A549 (cell line): Measurements from ENCODE around the gene SKIC8. TPM values are rescaled to one million over a fixed set of nuclear protein-coding genes. Genes with fewer than 3 reads are reported as not detected.

ENCODE experiments used
- ATAC-seq, 2 experiments: fragments of 200-7000 bp in 1 of 2; fragments of >200 bp in 1 of 2; cut with Nextera tagmentation in 1 of 2; cut with Tn5 transposase in 1 of 2; 3 replicates each; pipeline versions ENCODE4 v1.8.0 to v1.9.1; 2018 to 2020; ENCODE audit warnings: mild to moderate bottlenecking in 1 of 2, moderate library complexity in 1 of 2
- CTCF ChIA-PET: fragments of 300-600 bp; sonication (Branson Sonifier 250); formaldehyde crosslinking; extraction: SDS; loops from one replicate; lab custom pipeline; 2021; ENCODE audit warnings: antibody characterized with exemption, inconsistent platforms; lab: Yijun Ruan, JAX
- POLR2A ChIA-PET: fragments of 350-600 bp; formaldehyde crosslinking; extraction: SDS; loops from one replicate; lab custom pipeline; 2021; ENCODE audit warnings: antibody characterized with exemption, inconsistent platforms; lab: Yijun Ruan, JAX
- DNase-seq, 2 experiments: peaks; one replicate each; pipeline versions ENCODE4 v3.0.0 to v3.0.0-alpha.2; 2011 to 2016; ENCODE audit warnings: low read depth in 1 of 2, low spot score in 1 of 2
- FAIRE-seq: peaks from 2 replicates; lab custom pipeline; 2011; peaks lifted over from hg19 to GRCh38; lab: Jason Lieb, UNC
- H3K27ac ChIP-seq, 2 experiments: fragments of >200 bp; sonication (Bioruptor Twin); formaldehyde crosslinking; 3 replicates each; pipeline ENCODE4 v1.5.1; 2016 to 2017
- H3K4me1 ChIP-seq: fragments of >200 bp; sonication (Bioruptor Twin); formaldehyde crosslinking; 3 replicates; pipeline ENCODE4 v1.6.1; 2016
- H3K4me2 ChIP-seq: fragments of >200 bp; sonication (Bioruptor Twin); formaldehyde crosslinking; 3 replicates; pipeline ENCODE4 v1.6.1; 2016
- H3K4me3 ChIP-seq: fragments of >200 bp; sonication (Bioruptor Twin); formaldehyde crosslinking; 3 replicates; pipeline ENCODE4 v1.5.1; 2016
- H3K9me3 ChIP-seq: fragments of >200 bp; sonication (Bioruptor Twin); formaldehyde crosslinking; 3 replicates; pipeline ENCODE4 v1.6.1; 2016
- ATOH8 ChIP-seq: fragments of 250-450 bp; sonication (Bioruptor Pico); IDR thresholded peaks from 2 replicates; pipeline ENCODE4 v1.5.0; 2020; ENCODE audit warnings: low read depth, mild to moderate bottlenecking, moderate library complexity
- BCL3 ChIP-seq: fragments of >200 bp; sonication (Bioruptor Twin); formaldehyde crosslinking; IDR thresholded peaks from 3 replicates; pipeline ENCODE4 v1.6.1; 2016
- BHLHE40 ChIP-seq: IDR thresholded peaks from 2 replicates; pipeline ENCODE4 v1.6.1; 2012; ENCODE audit warnings: low read depth, low read length, inconsistent platforms
- CEBPB ChIP-seq, 2 experiments: fragments of >200 bp in 1 of 2; sonication (Bioruptor Twin) in 1 of 2; formaldehyde crosslinking in 1 of 2; IDR thresholded peaks; 2 replicates each; pipeline ENCODE4 v1.6.1; 2012 to 2016
- FOSB ChIP-seq: fragments of 250-450 bp; sonication (Bioruptor Pico); IDR thresholded peaks from 2 replicates; pipeline ENCODE4 v1.5.0; 2020; ENCODE audit warnings: mild to moderate bottlenecking, moderate library complexity
- GATA3 ChIP-seq: IDR thresholded peaks from 2 replicates; pipeline ENCODE4 v1.6.1; 2012; ENCODE audit warnings: borderline replicate concordance
- HEYL ChIP-seq: fragments of 250-450 bp; sonication (Bioruptor Pico); IDR thresholded peaks from 2 replicates; pipeline ENCODE4 v1.8.0; 2021; ENCODE audit warnings: mild to moderate bottlenecking, moderate library complexity
- HOXA7 ChIP-seq: fragments of 250-450 bp; sonication (Bioruptor Pico); IDR thresholded peaks from 2 replicates; pipeline ENCODE4 v1.5.0; 2020; ENCODE audit warnings: mild to moderate bottlenecking, moderate library complexity
- JUN ChIP-seq, 2 experiments: fragments of >200 bp; sonication (Bioruptor Twin); formaldehyde crosslinking; IDR thresholded peaks; 2 replicates in 1 of 2; 3 replicates in 1 of 2; pipeline ENCODE4 v1.6.1; 2016 to 2017
- JUNB ChIP-seq: fragments of >200 bp; sonication (Bioruptor Twin); formaldehyde crosslinking; IDR thresholded peaks from 2 replicates; pipeline ENCODE4 v1.6.1; 2016
- NR3C1 ChIP-seq: fragments of >200 bp; sonication (Bioruptor Twin); formaldehyde crosslinking; IDR thresholded peaks from 3 replicates; pipeline ENCODE4 v1.6.1; 2017
- PBX3 ChIP-seq: IDR thresholded peaks from 2 replicates; pipeline ENCODE4 v1.6.1; 2012
- PHF8 ChIP-seq: fragments of 200-600 bp; sonication (generic); IDR thresholded peaks from 2 replicates; pipeline ENCODE4 v1.6.1; 2016; ENCODE audit warnings: low read depth, mild to moderate bottlenecking, antibody characterized with exemption, moderate library complexity, borderline replicate concordance
- RAD21 ChIP-seq, 2 experiments: fragments of >200 bp in 1 of 2; sonication (Bioruptor Twin) in 1 of 2; formaldehyde crosslinking in 1 of 2; IDR thresholded peaks in 1 of 2; conservative IDR thresholded peaks in 1 of 2; 2 replicates in 1 of 2; 3 replicates in 1 of 2; pipeline ENCODE4 v1.6.1; 2012 to 2018; ENCODE audit warnings: inconsistent platforms in 1 of 2
- REST ChIP-seq: fragments of 200-600 bp; sonication (generic); IDR thresholded peaks from 2 replicates; pipeline ENCODE4 v1.6.1; 2016; ENCODE audit warnings: antibody characterized with exemption, mild to moderate bottlenecking, moderate library complexity
- RNF2 ChIP-seq: fragments of 200-600 bp; sonication (generic); IDR thresholded peaks from 2 replicates; pipeline ENCODE4 v1.6.1; 2016; ENCODE audit warnings: low read depth, mild to moderate bottlenecking, antibody characterized with exemption, moderate library complexity, borderline replicate concordance
- SMC3 ChIP-seq: fragments of >200 bp; sonication (Bioruptor Twin); formaldehyde crosslinking; IDR thresholded peaks from 3 replicates; pipeline ENCODE4 v1.6.1; 2018; ENCODE audit warnings: inconsistent platforms
- TP53 ChIP-seq: fragments of 250-450 bp; sonication (Bioruptor Pico); IDR thresholded peaks from 2 replicates; pipeline ENCODE4 v1.5.0; 2021; ENCODE audit warnings: mild to moderate bottlenecking, moderate library complexity
- ZFP36 ChIP-seq: fragments of 450-650 bp; IDR thresholded peaks from 2 replicates; pipeline ENCODE4 v1.6.1; 2014; ENCODE audit warnings: borderline replicate concordance; ENCODE audit not compliant: partially characterized antibody
- ZSCAN20 ChIP-seq: fragments of 250-450 bp; sonication (Bioruptor Pico); IDR thresholded peaks from 2 replicates; pipeline ENCODE4 v1.8.0; 2022; ENCODE audit warnings: mild to moderate bottlenecking, moderate library complexity
- WGBS: methylation state at CpG from one replicate; pipeline ENCODE4 v1.1.6; 2017; ENCODE audit errors: missing lambda C conversion rate; 5-methylcytosine and 5-hydroxymethylcytosine counted together
- polyA plus RNA-seq, 4 experiments: library from polyadenylated mRNA; depleted of rRNA in 3 of 4; stranded (reverse); fragments of >200 nt; fragmentation: RNase III in 1 of 4; extraction: RNeasy Plus Mini Kit Qiagen cat#74134 plus additional on column Dnase treatment in 1 of 4; gene quantifications; 2 replicates in 3 of 4; 3 replicates in 1 of 4; pipeline ENCODE4 v1.2.3, GENCODE V29; 2011 to 2017

SKIC8 gene
- polyA plus RNA-seq, 2 of the 4 experiments (the other 2 are of a cell fraction), result 143 to 177 TPM

- Histone ChIP-seq H3K27ac (no peak overlapping the region), H3K4me1 (peaks cover 5% of the 10 kb centered on the region; the same call in 1 of the 3 replicates), H3K9me3 (no peaks in the 10 kb centered on the region), H3K4me3 (no peak overlapping the region), H3K4me2 (no peak overlapping the region)
- no peak for DNase-seq
- no peak for ATAC-seq
- FAIRE-seq, result no peak
- ChIA-PET POLR2A (no interaction called here), CTCF (interaction anchor here (2.0 kb wide), 1 partner anchor 87 kb away, joined by 4 read pairs; no protein-coding TSS in a partner anchor)
- TF ChIP-seq PHF8, result no peak
- no peak for TF ChIP-seq CEBPB (IDR thresholded peaks at IDR 0.05)
- no peak for TF ChIP-seq SMC3
- no peak for TF ChIP-seq ATOH8 (CRISPR knock-in tag)
- TF ChIP-seq HOXA7, result no peak
- WGBS, result 60% methylated on average over 3 of the region's 3 CpGs
These were observed 35.4 kb upstream of the SKIC8 start for GRCh38 chr15:78334845-78335244.

GRCh38 chr15:78329625-78330024, 30.2 kb upstream of the SKIC8 start:
- H3K9me3 ChIP-seq, result no peaks in the 10 kb centered on the region
- H3K4me3 ChIP-seq, result no peak overlapping the region
- ATAC-seq, result no peak
- H3K4me2 ChIP-seq, result no peak overlapping the region
- POLR2A ChIA-PET, result no interaction called here
- no peaks in the 10 kb centered on the region for H3K4me1 ChIP-seq
- 25% methylated on average over 4 of the region's 4 CpGs for WGBS
- CTCF ChIA-PET, result interaction anchor here (1.3 to 3.9 kb wide), 4 partner anchors 10 to 92 kb away, joined by 4 to 15 read pairs (median 6); partner anchors contain the start of gene CRABP1
- DNase-seq, result no peak
- TF ChIP-seq BCL3 (no peak), HOXA7 (no peak), ATOH8 (CRISPR knock-in tag) (no peak), NR3C1 (no peak), SMC3 (no peak), GATA3 (no peak)
- no peak overlapping the region for H3K27ac ChIP-seq
- FAIRE-seq, result no peak

- ChIA-PET POLR2A (no interaction called here), CTCF (interaction anchor here (0.7 to 15.9 kb wide), 5 partner anchors 10 to 95 kb away, joined by 3 to 169 read pairs (median 4); no protein-coding TSS in a partner anchor)
- 47% methylated on average over 1 of the region's 1 CpG for WGBS
- Histone ChIP-seq H3K4me2 (no peak overlapping the region), H3K4me3 (no peak overlapping the region), H3K9me3 (no peaks in the 10 kb centered on the region), H3K4me1 (peaks cover 2% of the 10 kb centered on the region; the same call in 1 of the 3 replicates), H3K27ac (no peak overlapping the region)
- DNase-seq (no peak), FAIRE-seq (no peak), ATAC-seq (no peak)
- TF ChIP-seq RAD21 (conservative IDR thresholded peaks at IDR 0.05 in 1 of 2, IDR thresholded peaks at IDR 0.05 in 1 of 2) (no peak), PHF8 (no peak), FOSB (CRISPR knock-in tag) (no peak)
These were observed 28.1 kb upstream of the SKIC8 start for GRCh38 chr15:78327466-78327865.

- WGBS, result 63% methylated on average over 6 of the region's 7 CpGs
- TF ChIP-seq ZSCAN20 (CRISPR knock-in tag), result no peak
- no peak for TF ChIP-seq RNF2
- no peak for TF ChIP-seq HEYL (CRISPR knock-in tag)
- no peak for TF ChIP-seq PBX3
- TF ChIP-seq JUNB, result no peak
- TF ChIP-seq TP53 (CRISPR knock-in tag), result no peak
- no peak for TF ChIP-seq REST
- TF ChIP-seq BHLHE40, result no peak
- no peak for TF ChIP-seq NR3C1
- TF ChIP-seq JUN (IDR thresholded peaks at IDR 0.05), result no peak
- no peak for TF ChIP-seq ZFP36
- no peak for TF ChIP-seq HOXA7
These were observed 25.9 kb upstream of the SKIC8 start for GRCh38 chr15:78325092-78325843.

More at GRCh38 chr15:78325092-78325843, 25.9 kb upstream of the SKIC8 start:
- ChIA-PET CTCF (interaction anchor here (0.8 to 15.9 kb wide), 5 partner anchors 18 to 426 kb away, joined by 3 to 169 read pairs (median 3); no protein-coding TSS in a partner anchor), POLR2A (no interaction called here)
- peaks cover 8% of the 10 kb centered on the region; the same call in 1 of the 3 replicates for H3K4me1 ChIP-seq
- DNase-seq, result no peak
- no peak overlapping the region for H3K27ac ChIP-seq
- no peak overlapping the region for H3K4me3 ChIP-seq
- peak in 1 of 2 experiments; percentile 24; a peak in 1 of 6 replicates for ATAC-seq
- H3K9me3 ChIP-seq, result no peaks in the 10 kb centered on the region
- H3K4me2 ChIP-seq, result no peak overlapping the region
- no peak for FAIRE-seq
